Calu3 (cell line): ENCODE measurements around the gene DLG2. TPM values are rescaled to one million over a fixed set of nuclear protein-coding genes. Genes with fewer than 3 reads are reported as not detected.

ENCODE experiments used
- BruUV-seq: library from RNA; stranded (reverse); fragments of 400-500 nt; replicated peaks from 2 replicates; lab custom pipeline; 2021; lab: Mats Ljungman, UMichigan
- CTCF ChIA-PET: fragments of 300-600 bp; sonication (Branson Sonifier 250); formaldehyde crosslinking; loops from one replicate; lab custom pipeline; 2022; ENCODE audit warnings: antibody characterized with exemption; lab: Charles Lee
- DNase-seq: peaks from one replicate; pipeline ENCODE4 v3.0.0; 2022
- H3K27ac Mint-ChIP-seq: one replicate; pipeline ENCODE4 v1.8.0; 2022; ENCODE audit warnings: mixed read lengths; ENCODE audit not compliant: unreplicated experiment
- H3K27me3 Mint-ChIP-seq: one replicate; pipeline ENCODE4 v1.8.0; 2022; ENCODE audit warnings: mixed read lengths; ENCODE audit not compliant: unreplicated experiment
- H3K36me3 Mint-ChIP-seq: one replicate; pipeline ENCODE4 v1.8.0; 2022; ENCODE audit warnings: mild to moderate bottlenecking, moderate library complexity, mixed read lengths; ENCODE audit not compliant: insufficient read depth, unreplicated experiment
- H3K4me1 Mint-ChIP-seq: one replicate; pipeline ENCODE4 v1.8.0; 2022; ENCODE audit warnings: mild to moderate bottlenecking, low read depth, mixed read lengths; ENCODE audit not compliant: unreplicated experiment
- H3K4me3 Mint-ChIP-seq: one replicate; pipeline ENCODE4 v1.8.0; 2022; ENCODE audit warnings: mild to moderate bottlenecking, low read depth, moderate library complexity, mixed read lengths; ENCODE audit not compliant: unreplicated experiment
- H3K9me3 Mint-ChIP-seq: one replicate; pipeline ENCODE4 v1.8.0; 2022; ENCODE audit warnings: low read depth, mixed read lengths; ENCODE audit not compliant: unreplicated experiment
- intact Hi-C: fragments of 100-400 bp; cut with micrococcal nuclease; formaldehyde crosslinking; loops from one replicate; pipeline ENCODE4 v1.10.0; 2022; ENCODE audit not compliant: unreplicated experiment
- total RNA-seq: library from RNA; stranded (reverse); gene quantifications from 2 replicates; pipeline ENCODE4 v1.2.3, GENCODE V29; 2022
- TF ChIP-seq, protein P1 (sequence below): fragments of 200-600 bp; IDR thresholded peaks from one replicate; pipeline ENCODE4 v1.8.0; 2022; ENCODE audit warnings: antibody characterized with exemption; ENCODE audit not compliant: unreplicated experiment

Gene DLG2
- total RNA-seq, 1 experiment from 2014 or later = 0.71 TPM

DNA sequence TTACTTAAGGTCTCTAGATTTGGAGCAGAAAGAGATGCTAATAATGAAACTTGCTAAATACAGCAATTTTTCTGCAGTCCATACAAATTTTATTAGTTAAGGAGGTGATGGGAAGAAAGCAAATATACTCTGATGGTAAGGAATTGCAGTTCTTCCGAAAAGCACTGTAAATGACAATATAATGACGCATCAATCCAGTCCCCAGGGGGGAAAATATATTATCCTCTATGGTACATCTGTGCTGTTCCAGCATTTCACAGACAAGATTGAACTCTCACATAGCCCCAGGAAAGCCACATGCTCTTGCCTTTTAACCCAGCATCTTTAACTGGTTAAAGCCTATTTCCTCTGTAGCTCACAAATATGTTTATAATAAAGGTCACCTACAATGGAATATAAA is 1924.3 kb downstream of the DLG2 start:
- TF ChIP-seq, protein P1, sequence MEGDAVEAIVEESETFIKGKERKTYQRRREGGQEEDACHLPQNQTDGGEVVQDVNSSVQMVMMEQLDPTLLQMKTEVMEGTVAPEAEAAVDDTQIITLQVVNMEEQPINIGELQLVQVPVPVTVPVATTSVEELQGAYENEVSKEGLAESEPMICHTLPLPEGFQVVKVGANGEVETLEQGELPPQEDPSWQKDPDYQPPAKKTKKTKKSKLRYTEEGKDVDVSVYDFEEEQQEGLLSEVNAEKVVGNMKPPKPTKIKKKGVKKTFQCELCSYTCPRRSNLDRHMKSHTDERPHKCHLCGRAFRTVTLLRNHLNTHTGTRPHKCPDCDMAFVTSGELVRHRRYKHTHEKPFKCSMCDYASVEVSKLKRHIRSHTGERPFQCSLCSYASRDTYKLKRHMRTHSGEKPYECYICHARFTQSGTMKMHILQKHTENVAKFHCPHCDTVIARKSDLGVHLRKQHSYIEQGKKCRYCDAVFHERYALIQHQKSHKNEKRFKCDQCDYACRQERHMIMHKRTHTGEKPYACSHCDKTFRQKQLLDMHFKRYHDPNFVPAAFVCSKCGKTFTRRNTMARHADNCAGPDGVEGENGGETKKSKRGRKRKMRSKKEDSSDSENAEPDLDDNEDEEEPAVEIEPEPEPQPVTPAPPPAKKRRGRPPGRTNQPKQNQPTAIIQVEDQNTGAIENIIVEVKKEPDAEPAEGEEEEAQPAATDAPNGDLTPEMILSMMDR = no peak
- CTCF ChIA-PET = no interaction called here
- H3K9me3 Mint-ChIP-seq = no peaks in the 10 kb centered on the region
- H3K4me1 Mint-ChIP-seq = no peaks in the 10 kb centered on the region
- intact Hi-C loops = no loop called here
- no peak overlapping the region for H3K27ac Mint-ChIP-seq
- BruUV-seq = no TSS peak
- DNase-seq = no peak
- no peaks in the 10 kb centered on the region for H3K27me3 Mint-ChIP-seq
- H3K36me3 Mint-ChIP-seq = no peaks in the 10 kb centered on the region
- H3K4me3 Mint-ChIP-seq = no peak overlapping the region

DNA sequence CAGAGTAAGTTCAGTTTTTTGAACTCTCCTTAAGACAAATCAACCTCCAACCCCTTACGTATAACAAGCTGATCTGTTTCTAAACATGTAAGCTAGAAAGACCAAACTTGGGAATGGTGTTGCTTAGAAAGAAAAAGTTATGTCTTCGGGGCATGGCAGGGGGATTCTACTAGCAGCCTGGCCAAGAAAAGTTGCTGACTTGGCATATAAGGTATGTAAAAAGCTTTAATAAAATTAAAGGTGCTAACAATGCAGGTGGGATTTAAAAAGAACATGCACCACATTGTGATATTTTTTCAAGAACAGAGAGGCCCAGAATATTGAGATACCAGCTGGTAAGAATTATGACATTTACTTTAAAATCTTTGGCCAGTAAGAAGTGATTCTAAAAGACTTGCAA is 1929.6 kb downstream of the DLG2 start:
- H3K4me3 Mint-ChIP-seq = no peak overlapping the region
- no peaks in the 10 kb centered on the region for H3K9me3 Mint-ChIP-seq
- no peak overlapping the region for H3K27ac Mint-ChIP-seq
- no TSS peak for BruUV-seq
- CTCF ChIA-PET = interaction anchor here (0.6 kb wide), 1 partner anchor 200 kb away, joined by 6 read pairs; no protein-coding TSS in a partner anchor
- no peaks in the 10 kb centered on the region for H3K4me1 Mint-ChIP-seq
- intact Hi-C loops = no loop called here
- DNase-seq = no peak
- TF ChIP-seq, protein P1 = no peak
- H3K27me3 Mint-ChIP-seq = peaks cover 13% of the 10 kb centered on the region
- H3K36me3 Mint-ChIP-seq = no peaks in the 10 kb centered on the region

DNA sequence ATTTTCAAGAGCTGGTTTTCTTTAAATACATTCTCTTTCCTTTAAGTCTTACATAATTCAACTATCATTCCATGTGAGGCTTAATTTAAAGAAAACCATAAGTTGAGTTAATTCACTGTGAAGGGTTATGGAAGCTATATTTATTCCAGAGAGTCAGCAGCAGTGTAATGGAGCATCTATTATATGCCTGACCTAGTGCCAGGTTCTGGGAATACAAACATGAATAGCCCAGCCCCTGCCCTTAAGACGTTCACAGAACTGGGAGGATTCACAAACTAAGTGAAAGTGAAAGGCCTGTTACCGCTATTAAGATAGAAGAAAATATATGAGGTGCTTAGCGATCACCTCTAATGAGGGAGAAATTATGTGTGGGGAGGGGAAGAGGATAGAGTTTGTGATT is 1932.1 kb downstream of the DLG2 start:
- no peak for DNase-seq

DNA sequence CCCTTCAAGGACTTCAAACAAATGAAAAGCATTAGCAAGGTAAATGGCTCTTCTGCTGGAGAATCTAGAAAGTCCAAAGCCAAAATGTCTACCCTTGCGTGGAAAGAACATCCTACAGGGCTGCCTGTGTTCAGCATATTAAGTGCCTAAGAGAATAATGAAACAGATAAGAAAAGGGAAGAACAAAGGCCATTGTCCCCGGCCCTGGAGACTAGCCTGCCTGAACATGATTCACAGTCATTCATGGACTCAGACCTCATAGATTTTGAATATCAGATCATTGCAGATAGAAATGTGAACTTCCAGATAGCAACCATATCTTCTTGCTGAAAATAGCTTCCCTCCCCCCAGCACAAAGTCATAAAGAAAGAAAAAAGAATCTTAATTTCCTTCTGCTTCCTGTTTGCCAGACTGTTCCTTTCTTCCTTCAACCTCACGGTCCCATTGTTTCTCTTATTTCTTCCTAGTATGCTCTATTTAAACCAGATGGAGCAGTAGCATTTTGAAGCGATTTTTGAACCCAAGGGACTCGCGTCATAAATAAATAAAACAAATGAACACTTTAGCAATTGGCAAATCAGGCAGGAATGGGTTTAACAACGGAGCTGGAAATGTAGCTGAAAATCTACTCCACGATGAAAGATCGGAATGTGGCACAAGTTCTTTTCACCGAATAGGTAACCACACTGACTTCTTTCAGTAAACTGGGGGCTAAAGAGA is 1932.8 kb downstream of the DLG2 start:
- TF ChIP-seq, protein P1 = no peak
- intact Hi-C loops = no loop called here
- BruUV-seq = no TSS peak

More for the DNA sequence above, 1932.1 kb downstream of the DLG2 start:
- Mint-ChIP-seq H3K27me3 (peaks cover 13% of the 10 kb centered on the region), H3K36me3 (no peaks in the 10 kb centered on the region), H3K9me3 (no peaks in the 10 kb centered on the region), H3K4me1 (no peaks in the 10 kb centered on the region), H3K4me3 (no peak overlapping the region), H3K27ac (no peak overlapping the region)
- intact Hi-C loops = no loop called here
- BruUV-seq = no TSS peak
- TF ChIP-seq, protein P1 = no peak
- CTCF ChIA-PET = no interaction called here

More for the DNA sequence above, 1932.8 kb downstream of the DLG2 start:
- no peak for DNase-seq
- CTCF ChIA-PET = no interaction called here
- H3K27me3 Mint-ChIP-seq = peaks cover 13% of the 10 kb centered on the region
- H3K4me1 Mint-ChIP-seq = no peaks in the 10 kb centered on the region
- no peak overlapping the region for H3K27ac Mint-ChIP-seq
- H3K36me3 Mint-ChIP-seq = no peaks in the 10 kb centered on the region
- no peaks in the 10 kb centered on the region for H3K9me3 Mint-ChIP-seq
- H3K4me3 Mint-ChIP-seq = no peak overlapping the region
